HEK293 (cell line): ENCODE measurements around the gene SPECC1L.

Source experiments
- CTCF ChIA-PET: fragments of 350-600 bp; formaldehyde crosslinking; extraction: SDS; loops from one replicate; lab custom pipeline; 2021; ENCODE audit warnings: antibody characterized with exemption; lab: Yijun Ruan, JAX
- POLR2A ChIA-PET: fragments of 300-600 bp; formaldehyde crosslinking; extraction: SDS; loops from one replicate; lab custom pipeline; 2020; ENCODE audit warnings: antibody characterized with exemption, inconsistent platforms; lab: Yijun Ruan, JAX
- H3K27ac ChIP-seq: fragments of 200-500 bp; sonication (Bioruptor generic); 2 replicates; pipeline ENCODE4 v1.5.1; 2014; ENCODE audit warnings: low read depth, low read length, control low read depth, inconsistent platforms; ENCODE audit errors: extremely low read depth
- H3K36me3 ChIP-seq, 2 experiments: fragments of 200-500 bp in 1 of 2; sonication (Bioruptor generic) in 1 of 2; 1 replicate in 1 of 2; 2 replicates in 1 of 2; pipeline ENCODE4 v1.5.1; 2014 to 2017; ENCODE audit warnings: inconsistent platforms in 2 of 2, low read length in 2 of 2; ENCODE audit not compliant: control insufficient read depth in 2 of 2, insufficient read depth in 1 of 2
- H3K4me1 ChIP-seq: fragments of 200-500 bp; sonication (Bioruptor generic); 2 replicates; pipeline ENCODE4 v1.5.1; 2014; ENCODE audit warnings: mild to moderate bottlenecking, low read length, inconsistent platforms; ENCODE audit not compliant: control insufficient read depth, insufficient read depth
- H3K4me3 ChIP-seq: 2 replicates; pipeline ENCODE4 v1.5.1; 2011; ENCODE audit warnings: low read depth, mild to moderate bottlenecking, control low read depth, low read length, moderate library complexity
- H3K9me3 ChIP-seq: fragments of 200-500 bp; sonication (Bioruptor generic); 2 replicates; pipeline ENCODE4 v1.5.1; 2014; ENCODE audit warnings: low read depth, low read length, inconsistent platforms; ENCODE audit not compliant: control insufficient read depth, insufficient read depth
- GLIS1 ChIP-seq: fragments of 450-650 bp; formaldehyde crosslinking; IDR thresholded peaks from 2 replicates; pipeline ENCODE4 v1.5.1; 2016; ENCODE audit warnings: missing biosample characterization, missing genetic modification characterization
- ZIC2 ChIP-seq: fragments of 450-650 bp; formaldehyde crosslinking; IDR thresholded peaks from 2 replicates; pipeline ENCODE4 v1.5.1; 2016; ENCODE audit warnings: missing biosample characterization, missing genetic modification characterization
- ZNF132 ChIP-seq: fragments of 450-650 bp; formaldehyde crosslinking; IDR thresholded peaks from 2 replicates; pipeline ENCODE4 v1.5.1; 2017; ENCODE audit warnings: missing biosample characterization, missing genetic modification characterization, borderline replicate concordance
- ZNF174 ChIP-seq: fragments of 450-650 bp; formaldehyde crosslinking; IDR thresholded peaks from 2 replicates; pipeline ENCODE4 v1.5.0; 2017; ENCODE audit warnings: missing biosample characterization, mild to moderate bottlenecking, missing genetic modification characterization
- ZNF292 ChIP-seq: fragments of 450-650 bp; formaldehyde crosslinking; IDR thresholded peaks from 2 replicates; pipeline ENCODE4 v1.5.1; 2016; ENCODE audit warnings: low read depth, missing biosample characterization, missing genetic modification characterization, borderline replicate concordance
- ZNF335 ChIP-seq: fragments of 450-650 bp; formaldehyde crosslinking; conservative IDR thresholded peaks from 2 replicates; pipeline ENCODE4 v1.5.1; 2016; ENCODE audit warnings: missing biosample characterization, missing genetic modification characterization
- ZNF404 ChIP-seq: fragments of 450-650 bp; formaldehyde crosslinking; IDR thresholded peaks from 2 replicates; pipeline ENCODE4 v1.5.1; 2017; ENCODE audit warnings: missing biosample characterization, missing genetic modification characterization
- ZNF548 ChIP-seq: fragments of 450-650 bp; formaldehyde crosslinking; IDR thresholded peaks from 2 replicates; pipeline ENCODE4 v1.5.1; 2016; ENCODE audit warnings: missing biosample characterization, missing genetic modification characterization
- ZNF776 ChIP-seq: fragments of 450-650 bp; formaldehyde crosslinking; IDR thresholded peaks from 2 replicates; pipeline ENCODE4 v1.5.0; 2017; ENCODE audit warnings: missing biosample characterization, missing genetic modification characterization, borderline replicate concordance
- ZNF792 ChIP-seq: fragments of 450-650 bp; formaldehyde crosslinking; IDR thresholded peaks from 2 replicates; pipeline ENCODE4 v1.5.1; 2016; ENCODE audit warnings: missing biosample characterization, missing genetic modification characterization
- TF ChIP-seq, protein P1 (sequence below): fragments of 450-650 bp; formaldehyde crosslinking; IDR thresholded peaks from 2 replicates; pipeline ENCODE4 v1.5.1; 2017; ENCODE audit warnings: missing biosample characterization, missing genetic modification characterization
- TF ChIP-seq, protein P2 (sequence below): fragments of 450-650 bp; formaldehyde crosslinking; IDR thresholded peaks from 2 replicates; pipeline ENCODE4 v1.5.1; 2016; ENCODE audit warnings: missing biosample characterization, missing genetic modification characterization
- TF ChIP-seq, protein P3 (sequence below): fragments of 450-650 bp; formaldehyde crosslinking; IDR thresholded peaks from 2 replicates; pipeline ENCODE4 v1.5.1; 2017; ENCODE audit warnings: missing biosample characterization, missing genetic modification characterization

SPECC1L gene

DNA sequence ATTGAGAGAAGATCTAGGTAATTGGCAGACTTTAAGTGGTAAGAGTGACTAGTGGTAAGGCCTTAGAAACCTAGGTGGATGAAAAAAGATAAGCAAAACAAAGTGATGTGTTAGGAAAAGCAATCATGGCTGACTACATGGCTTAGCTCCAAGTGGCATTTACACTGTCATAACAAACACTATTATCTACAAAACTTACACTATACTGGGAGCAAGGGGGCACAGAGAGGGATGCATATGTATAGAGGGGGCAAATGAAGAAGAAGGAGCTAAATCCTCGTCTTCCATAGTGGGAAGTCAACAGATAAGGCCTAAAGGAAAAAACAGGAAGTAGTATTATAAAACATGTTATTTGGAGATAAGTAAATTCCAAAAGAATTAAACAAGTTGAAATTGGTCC, 189.3 kb downstream of the SPECC1L start:
- no peak overlapping the region for H3K4me3 ChIP-seq
- 0 out of 2 replicates have a peak, but pooled peaks have one; percentile 2 for TF ChIP-seq ZNF335
- no peak for TF ChIP-seq ZNF404
- POLR2A ChIA-PET: interaction anchor here (0.9 kb wide), 1 partner anchor 10 kb away, joined by 4 read pairs; no protein-coding TSS in a partner anchor
- H3K27ac ChIP-seq: no peak overlapping the region
- H3K36me3 ChIP-seq: no peaks in the 10 kb centered on the region
- peaks cover 3% of the 10 kb centered on the region; the same call in 1 of the 2 replicates for H3K4me1 ChIP-seq
- no peaks in the 10 kb centered on the region for H3K9me3 ChIP-seq
- CTCF ChIA-PET: interaction anchor here (1.1 kb wide), 1 partner anchor 16 kb away, joined by 3 read pairs; no protein-coding TSS in a partner anchor

DNA sequence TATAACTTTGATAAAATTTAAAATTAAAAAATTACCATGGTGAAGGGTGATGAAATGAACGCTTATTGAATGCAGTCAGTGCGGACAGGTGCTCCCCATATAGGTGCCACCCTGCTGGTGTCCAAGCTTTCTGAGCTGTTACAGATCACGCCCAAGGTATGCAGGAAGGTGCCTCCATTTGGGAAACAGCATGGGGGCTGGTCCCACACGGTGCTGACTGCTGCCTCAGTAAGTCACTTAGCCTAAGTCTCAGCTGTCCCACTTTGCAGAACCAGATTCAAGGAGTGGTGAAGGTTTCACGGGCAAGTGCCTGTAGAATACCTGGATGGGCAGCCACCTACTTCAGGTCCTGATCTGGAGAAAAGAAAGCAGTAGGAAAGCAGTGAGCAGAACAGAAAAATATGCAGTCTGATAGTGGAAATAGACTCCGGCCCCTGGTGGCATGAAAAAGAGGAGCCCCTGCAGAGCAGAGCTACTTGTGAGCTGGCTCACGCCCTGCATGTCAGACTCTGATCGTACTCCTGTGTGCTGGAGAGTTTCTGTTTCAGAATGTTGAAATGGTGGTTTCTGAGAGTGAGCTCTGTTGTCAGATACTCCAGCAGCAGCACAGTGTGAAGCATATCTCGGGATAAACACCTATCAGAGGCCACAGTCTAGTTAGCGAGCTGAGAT, 189.9 kb downstream of the SPECC1L start:
- TF ChIP-seq ZNF776 (no peak), GLIS1 (tag by site-specific recombination) (peak; percentile 44), ZNF792 (no peak), ZNF174 (tag by site-specific recombination) (no peak), ZIC2 (tag by site-specific recombination) (peak; percentile 82)
- TF ChIP-seq, protein P1, sequence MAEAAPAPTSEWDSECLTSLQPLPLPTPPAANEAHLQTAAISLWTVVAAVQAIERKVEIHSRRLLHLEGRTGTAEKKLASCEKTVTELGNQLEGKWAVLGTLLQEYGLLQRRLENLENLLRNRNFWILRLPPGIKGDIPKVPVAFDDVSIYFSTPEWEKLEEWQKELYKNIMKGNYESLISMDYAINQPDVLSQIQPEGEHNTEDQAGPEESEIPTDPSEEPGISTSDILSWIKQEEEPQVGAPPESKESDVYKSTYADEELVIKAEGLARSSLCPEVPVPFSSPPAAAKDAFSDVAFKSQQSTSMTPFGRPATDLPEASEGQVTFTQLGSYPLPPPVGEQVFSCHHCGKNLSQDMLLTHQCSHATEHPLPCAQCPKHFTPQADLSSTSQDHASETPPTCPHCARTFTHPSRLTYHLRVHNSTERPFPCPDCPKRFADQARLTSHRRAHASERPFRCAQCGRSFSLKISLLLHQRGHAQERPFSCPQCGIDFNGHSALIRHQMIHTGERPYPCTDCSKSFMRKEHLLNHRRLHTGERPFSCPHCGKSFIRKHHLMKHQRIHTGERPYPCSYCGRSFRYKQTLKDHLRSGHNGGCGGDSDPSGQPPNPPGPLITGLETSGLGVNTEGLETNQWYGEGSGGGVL (tag by site-specific recombination): no peak
- TF ChIP-seq, protein P2, sequence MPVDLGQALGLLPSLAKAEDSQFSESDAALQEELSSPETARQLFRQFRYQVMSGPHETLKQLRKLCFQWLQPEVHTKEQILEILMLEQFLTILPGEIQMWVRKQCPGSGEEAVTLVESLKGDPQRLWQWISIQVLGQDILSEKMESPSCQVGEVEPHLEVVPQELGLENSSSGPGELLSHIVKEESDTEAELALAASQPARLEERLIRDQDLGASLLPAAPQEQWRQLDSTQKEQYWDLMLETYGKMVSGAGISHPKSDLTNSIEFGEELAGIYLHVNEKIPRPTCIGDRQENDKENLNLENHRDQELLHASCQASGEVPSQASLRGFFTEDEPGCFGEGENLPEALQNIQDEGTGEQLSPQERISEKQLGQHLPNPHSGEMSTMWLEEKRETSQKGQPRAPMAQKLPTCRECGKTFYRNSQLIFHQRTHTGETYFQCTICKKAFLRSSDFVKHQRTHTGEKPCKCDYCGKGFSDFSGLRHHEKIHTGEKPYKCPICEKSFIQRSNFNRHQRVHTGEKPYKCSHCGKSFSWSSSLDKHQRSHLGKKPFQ (tag by site-specific recombination): no peak
- TF ChIP-seq, protein P3, sequence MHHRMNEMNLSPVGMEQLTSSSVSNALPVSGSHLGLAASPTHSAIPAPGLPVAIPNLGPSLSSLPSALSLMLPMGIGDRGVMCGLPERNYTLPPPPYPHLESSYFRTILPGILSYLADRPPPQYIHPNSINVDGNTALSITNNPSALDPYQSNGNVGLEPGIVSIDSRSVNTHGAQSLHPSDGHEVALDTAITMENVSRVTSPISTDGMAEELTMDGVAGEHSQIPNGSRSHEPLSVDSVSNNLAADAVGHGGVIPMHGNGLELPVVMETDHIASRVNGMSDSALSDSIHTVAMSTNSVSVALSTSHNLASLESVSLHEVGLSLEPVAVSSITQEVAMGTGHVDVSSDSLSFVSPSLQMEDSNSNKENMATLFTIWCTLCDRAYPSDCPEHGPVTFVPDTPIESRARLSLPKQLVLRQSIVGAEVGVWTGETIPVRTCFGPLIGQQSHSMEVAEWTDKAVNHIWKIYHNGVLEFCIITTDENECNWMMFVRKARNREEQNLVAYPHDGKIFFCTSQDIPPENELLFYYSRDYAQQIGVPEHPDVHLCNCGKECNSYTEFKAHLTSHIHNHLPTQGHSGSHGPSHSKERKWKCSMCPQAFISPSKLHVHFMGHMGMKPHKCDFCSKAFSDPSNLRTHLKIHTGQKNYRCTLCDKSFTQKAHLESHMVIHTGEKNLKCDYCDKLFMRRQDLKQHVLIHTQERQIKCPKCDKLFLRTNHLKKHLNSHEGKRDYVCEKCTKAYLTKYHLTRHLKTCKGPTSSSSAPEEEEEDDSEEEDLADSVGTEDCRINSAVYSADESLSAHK (tag by site-specific recombination): peak; percentile 61
- POLR2A ChIA-PET: interaction anchor here (0.9 kb wide), 1 partner anchor 9 kb away, joined by 4 read pairs; no protein-coding TSS in a partner anchor
- H3K4me3 ChIP-seq: no peak overlapping the region

DNA sequence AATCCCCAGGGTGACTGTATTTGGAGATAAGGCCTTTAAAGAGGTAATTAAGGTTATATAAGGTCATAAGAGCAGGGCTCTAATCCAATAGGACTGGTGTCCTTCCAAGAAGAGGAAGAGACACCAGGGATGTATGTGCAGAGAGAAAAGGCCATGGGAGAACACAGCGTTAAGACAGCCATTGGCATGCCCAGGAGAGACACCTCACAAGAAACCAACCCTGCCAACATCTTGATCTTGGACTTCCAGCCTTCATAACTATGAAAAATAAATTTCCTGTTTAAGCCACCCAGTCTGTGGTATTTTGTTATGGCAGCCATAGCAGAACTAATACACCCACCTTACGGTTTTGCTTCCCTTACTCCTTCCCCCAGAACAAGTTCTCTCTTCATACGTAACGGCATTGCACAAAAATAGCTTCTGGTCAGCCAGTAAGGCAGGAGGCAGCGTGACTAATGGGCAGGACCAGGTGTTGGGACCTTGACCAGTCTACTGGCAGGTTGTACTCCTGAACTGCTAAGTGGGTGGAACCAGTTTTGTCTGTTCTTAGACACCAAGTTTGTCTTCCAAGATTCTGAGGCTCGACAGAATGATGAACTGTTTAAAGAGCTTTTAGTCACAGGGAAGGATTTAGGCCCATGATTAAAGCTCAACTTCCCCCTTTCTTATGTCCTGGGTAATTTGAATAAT, 192.6 kb downstream of the SPECC1L start:
- ChIA-PET POLR2A (no interaction called here), CTCF (interaction anchor here (0.6 kb wide), 1 partner anchor 35 kb away, joined by 4 read pairs; no protein-coding TSS in a partner anchor)
- Histone ChIP-seq H3K27ac (no peak overlapping the region), H3K9me3 (no peaks in the 10 kb centered on the region), H3K4me1 (peaks cover 9% of the 10 kb centered on the region), H3K4me3 (no peak overlapping the region), H3K36me3 (no peaks in the 10 kb centered on the region)
- TF ChIP-seq ZNF292 (tag by site-specific recombination) (no peak), ZNF548 (tag by site-specific recombination) (peak; percentile 79), ZNF132 (no peak)

More for the DNA sequence above, 189.9 kb downstream of the SPECC1L start:
- Histone ChIP-seq H3K4me1 (peaks cover 3% of the 10 kb centered on the region; the same call in 1 of the 2 replicates), H3K36me3 (no peaks in the 10 kb centered on the region), H3K9me3 (no peaks in the 10 kb centered on the region), H3K27ac (no peak overlapping the region)
- CTCF ChIA-PET: interaction anchor here (1.1 to 1.2 kb wide), 2 partner anchors 17 to 42 kb away, joined by 3 to 6 read pairs; no protein-coding TSS in a partner anchor
